Right cardiac atrium (tissue), 5 donors: Measurements from ENCODE around the gene ARSB. TPM values are rescaled to one million over a fixed set of nuclear protein-coding genes. Genes with fewer than 3 reads are reported as not detected.
"Not testable (repeated sequence)": the region's sequence is repeated elsewhere in the genome, so short reads cannot be mapped to it uniquely, and the experiment has no call there.

Experiments used
- ATAC-seq, 2 donors: fragments of 200-7000 bp; cut with Tn5 transposase; one replicate each; pipeline versions ENCODE4 v1.8.0 to v1.9.1; 2020; ENCODE audit warnings: moderate library complexity in 2 of 2, mild to moderate bottlenecking in 1 of 2
- DNase-seq, 3 donors: peaks; one replicate each; pipeline ENCODE4 v3.0.0-alpha.2; 2020
- H3K27ac ChIP-seq: one replicate; pipeline ENCODE4 v1.5.1; 2013; ENCODE audit warnings: mild to moderate bottlenecking, low read length, control low read depth, moderate library complexity
- H3K27me3 ChIP-seq: one replicate; pipeline ENCODE4 v1.6.1; 2013; ENCODE audit not compliant: control insufficient read depth, insufficient read depth
- H3K4me1 ChIP-seq: one replicate; pipeline ENCODE4 v1.6.1; 2013; ENCODE audit warnings: low read length; ENCODE audit not compliant: control insufficient read depth, insufficient read depth
- H3K4me3 ChIP-seq: one replicate; pipeline ENCODE4 v1.5.1; 2013; ENCODE audit warnings: low read length, control low read depth
- H3K9me3 ChIP-seq: one replicate; pipeline ENCODE4 v1.6.1; 2013; ENCODE audit warnings: low read length; ENCODE audit not compliant: control insufficient read depth
- WGBS: extraction: QIAGEN DNeasy Blood & Tissue Kit; methylation state at CpG from one replicate; pipeline ENCODE4 v1.1.7; 2013; 5-methylcytosine and 5-hydroxymethylcytosine counted together
- intact Hi-C, 4 donors: fragments of 100-400 bp; cut with DNase I; formaldehyde crosslinking; loops; one replicate each; pipeline versions ENCODE4 v1.11.0 to v1.14.0; 2022 to 2023
- polyA plus RNA-seq: library from polyadenylated mRNA; stranded (reverse); fragments of 200-250 nt; gene quantifications from one replicate; pipeline ENCODE4 v1.2.3, GENCODE V29; 2013
- total RNA-seq, 4 donors: library from RNA; stranded (reverse); fragmentation: NEBNext Ultra II Directional; extraction: Animal tissue kit (Norgen Biotek cat#: 25700); gene quantifications; one replicate each; pipeline ENCODE4 v1.2.1, GENCODE V29; 2021
- donor health status: healthy with polysubstance abuse.
- donor health status: DM: no; HTN: yes; CAD: no.
- donor health status: DM: no; HTN: no; CAD: no.
- donor health status: DM: no; HTN: yes; CAD: no; lungs with severe emphysema.
- donor health status: DM: yes; HTN: yes; CAD: no.

ARSB gene
- total and polyA plus RNA-seq, 5 donors = 4.8 to 14.1 (median 13.6) TPM

- Histone ChIP-seq H3K4me1 (no peaks in the 10 kb centered on the region), H3K4me3 (no peak overlapping the region), H3K9me3 (no peaks in the 10 kb centered on the region), H3K27me3 (no peaks in the 10 kb centered on the region), H3K27ac (no peak overlapping the region)
- intact Hi-C loops = no loop called here
- WGBS = 41% methylated on average over 13 of the region's 13 CpGs
- peak; percentile 64 to 76 for ATAC-seq
- no peak for DNase-seq
These were observed 213.6 kb downstream of the ARSB start for GRCh38 chr5:78771260-78772205.

GRCh38 chr5:78768781-78769380 lies 216.2 kb downstream of the ARSB start:
- intact Hi-C loops = no loop called here
- ATAC-seq = no peak
- WGBS = 96% methylated on average over 7 of the region's 7 CpGs
- Histone ChIP-seq H3K27ac (no peak overlapping the region), H3K4me3 (no peak overlapping the region), H3K4me1 (no peaks in the 10 kb centered on the region), H3K27me3 (no peaks in the 10 kb centered on the region), H3K9me3 (no peaks in the 10 kb centered on the region)
- DNase-seq = no peak

- H3K4me1 ChIP-seq = no peaks in the 10 kb centered on the region
- no peak overlapping the region for H3K4me3 ChIP-seq
- H3K27me3 ChIP-seq = no peaks in the 10 kb centered on the region
- ATAC-seq (no peak), DNase-seq (no peak)
- WGBS = 85% methylated on average over 5 of the region's 5 CpGs
- H3K27ac ChIP-seq = no peak overlapping the region
- no peaks in the 10 kb centered on the region for H3K9me3 ChIP-seq
- intact Hi-C loops = no loop called here
These were observed 218.7 kb downstream of the ARSB start for GRCh38 chr5:78766412-78766762.

GRCh38 chr5:78765756-78766411 lies 219.2 kb downstream of the ARSB start:
- Histone ChIP-seq H3K27me3 (no peaks in the 10 kb centered on the region), H3K4me1 (no peaks in the 10 kb centered on the region), H3K4me3 (no peak overlapping the region), H3K9me3 (no peaks in the 10 kb centered on the region), H3K27ac (no peak overlapping the region)
- intact Hi-C loops = no loop called here
- no peak for ATAC-seq
- WGBS = 70% methylated on average over 7 of the region's 7 CpGs
- DNase-seq = no peak

- intact Hi-C loops = no loop called here
- ATAC-seq = no peak
- Histone ChIP-seq H3K27ac (no peak overlapping the region), H3K27me3 (no peaks in the 10 kb centered on the region), H3K4me1 (no peaks in the 10 kb centered on the region), H3K4me3 (no peak overlapping the region), H3K9me3 (no peaks in the 10 kb centered on the region)
- DNase-seq = no peak
- 93% methylated on average over 5 of the region's 5 CpGs for WGBS
These were observed 220.0 kb downstream of the ARSB start for GRCh38 chr5:78765116-78765515.

GRCh38 chr5:78763659-78764189 lies 221.4 kb downstream of the ARSB start:
- no peak overlapping the region for H3K27ac ChIP-seq
- WGBS = 75% methylated on average over 6 of the region's 6 CpGs
- H3K9me3 ChIP-seq = no peaks in the 10 kb centered on the region
- no peaks in the 10 kb centered on the region for H3K27me3 ChIP-seq
- DNase-seq (no peak), ATAC-seq (no peak)
- intact Hi-C loops = no loop called here
- no peaks in the 10 kb centered on the region for H3K4me1 ChIP-seq
- no peak overlapping the region for H3K4me3 ChIP-seq

- DNase-seq, H3K27ac ChIP-seq, H3K4me3 ChIP-seq, H3K4me1 ChIP-seq, H3K27me3 ChIP-seq, ATAC-seq, intact Hi-C loops, H3K9me3 ChIP-seq: not testable (repeated sequence)
- WGBS = 99% methylated on average over 5 of the region's 5 CpGs
These were observed 222.4 kb downstream of the ARSB start for GRCh38 chr5:78762743-78763142.

GRCh38 chr5:78761840-78762239 lies 223.3 kb downstream of the ARSB start:
- DNase-seq (no peak), ATAC-seq (no peak)
- Histone ChIP-seq H3K27ac (no peak overlapping the region), H3K4me1 (no peaks in the 10 kb centered on the region), H3K27me3 (no peaks in the 10 kb centered on the region), H3K4me3 (no peak overlapping the region), H3K9me3 (no peaks in the 10 kb centered on the region)
- whole genome bisulfite sequencing = 91% methylated on average over 6 of the region's 6 CpGs
- intact Hi-C loops = no loop called here

GRCh38 chr5:78760770-78761169 lies 224.3 kb downstream of the ARSB start:
- Histone ChIP-seq H3K4me1 (no peaks in the 10 kb centered on the region), H3K4me3 (no peak overlapping the region), H3K27ac (no peak overlapping the region), H3K9me3 (no peaks in the 10 kb centered on the region), H3K27me3 (no peaks in the 10 kb centered on the region)
- no peak for DNase-seq
- ATAC-seq = no peak
- intact Hi-C loops = no loop called here

GRCh38 chr5:78760366-78760765 lies 224.7 kb downstream of the ARSB start:
- no peak overlapping the region for H3K4me3 ChIP-seq
- H3K27me3 ChIP-seq = no peaks in the 10 kb centered on the region
- no peaks in the 10 kb centered on the region for H3K4me1 ChIP-seq
- 87% methylated on average over 3 of the region's 3 CpGs for WGBS
- intact Hi-C loops = no loop called here
- peak; percentile 41 to 42 for ATAC-seq
- no peak overlapping the region for H3K27ac ChIP-seq
- H3K9me3 ChIP-seq = no peaks in the 10 kb centered on the region
- no peak for DNase-seq
